ENCODE measurements around the gene RANBP9. TPM values are rescaled to one million over a fixed set of nuclear protein-coding genes. Genes with fewer than 3 reads are reported as not detected.

Gene RANBP9
- total RNA-seq, 1 donor from 2014 or later = 13.5 TPM

DNA sequence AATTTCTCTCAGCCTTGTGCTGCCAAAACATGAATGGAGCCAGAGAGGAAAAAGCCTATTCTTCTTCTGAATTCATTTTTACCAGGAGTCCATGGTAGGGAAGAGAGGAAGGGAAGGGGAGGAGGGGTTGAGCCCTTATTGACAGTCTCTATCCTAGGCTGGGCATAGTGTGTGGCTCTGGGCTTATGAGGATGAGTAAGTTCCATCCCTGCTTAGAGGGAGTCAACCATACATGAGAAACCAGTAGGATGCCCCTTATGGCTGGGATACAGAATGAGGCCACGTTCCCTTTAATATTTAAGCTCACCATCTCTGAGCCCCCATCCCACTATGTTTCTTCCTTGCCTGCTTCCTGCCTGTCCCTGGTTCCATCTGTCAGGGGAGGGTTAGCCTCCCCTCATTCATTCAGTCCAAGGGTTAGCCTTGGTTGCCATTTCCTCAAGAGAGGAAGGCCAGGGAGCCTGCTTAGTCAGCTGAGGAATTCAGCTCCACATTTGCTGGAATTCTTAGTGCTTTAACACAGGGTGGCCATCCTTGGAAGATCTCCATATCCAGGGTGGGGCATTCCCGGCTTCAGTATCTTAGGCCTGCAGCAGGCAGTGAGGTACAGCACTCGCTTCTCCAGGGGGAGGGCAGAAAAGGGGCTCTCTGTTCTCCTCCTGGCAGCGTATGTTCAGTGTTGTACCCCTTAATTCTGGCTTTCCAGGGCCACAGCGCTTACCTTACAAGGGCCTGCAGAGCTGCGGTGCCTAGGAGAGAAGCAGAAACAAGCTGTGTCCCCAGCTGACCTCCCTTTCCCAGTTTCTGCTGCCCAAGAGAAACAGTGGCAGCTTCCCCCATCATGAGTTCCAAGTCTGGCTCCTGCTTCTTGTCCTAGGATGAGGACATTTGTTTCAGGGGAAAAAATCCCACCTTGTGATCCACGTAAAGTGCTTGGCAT, 124.8 kb downstream of the RANBP9 start:
- no peak for DNase-seq (ENCODE audit: low read depth)
- TF ChIP-seq, protein P1, sequence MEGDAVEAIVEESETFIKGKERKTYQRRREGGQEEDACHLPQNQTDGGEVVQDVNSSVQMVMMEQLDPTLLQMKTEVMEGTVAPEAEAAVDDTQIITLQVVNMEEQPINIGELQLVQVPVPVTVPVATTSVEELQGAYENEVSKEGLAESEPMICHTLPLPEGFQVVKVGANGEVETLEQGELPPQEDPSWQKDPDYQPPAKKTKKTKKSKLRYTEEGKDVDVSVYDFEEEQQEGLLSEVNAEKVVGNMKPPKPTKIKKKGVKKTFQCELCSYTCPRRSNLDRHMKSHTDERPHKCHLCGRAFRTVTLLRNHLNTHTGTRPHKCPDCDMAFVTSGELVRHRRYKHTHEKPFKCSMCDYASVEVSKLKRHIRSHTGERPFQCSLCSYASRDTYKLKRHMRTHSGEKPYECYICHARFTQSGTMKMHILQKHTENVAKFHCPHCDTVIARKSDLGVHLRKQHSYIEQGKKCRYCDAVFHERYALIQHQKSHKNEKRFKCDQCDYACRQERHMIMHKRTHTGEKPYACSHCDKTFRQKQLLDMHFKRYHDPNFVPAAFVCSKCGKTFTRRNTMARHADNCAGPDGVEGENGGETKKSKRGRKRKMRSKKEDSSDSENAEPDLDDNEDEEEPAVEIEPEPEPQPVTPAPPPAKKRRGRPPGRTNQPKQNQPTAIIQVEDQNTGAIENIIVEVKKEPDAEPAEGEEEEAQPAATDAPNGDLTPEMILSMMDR (conservative IDR thresholded peaks at IDR 0.05; ENCODE audit: low read depth, low read length) = no peak
- H3K4me3 ChIP-seq (ENCODE audit: low read depth, low read length) = no peak overlapping the region

DNA sequence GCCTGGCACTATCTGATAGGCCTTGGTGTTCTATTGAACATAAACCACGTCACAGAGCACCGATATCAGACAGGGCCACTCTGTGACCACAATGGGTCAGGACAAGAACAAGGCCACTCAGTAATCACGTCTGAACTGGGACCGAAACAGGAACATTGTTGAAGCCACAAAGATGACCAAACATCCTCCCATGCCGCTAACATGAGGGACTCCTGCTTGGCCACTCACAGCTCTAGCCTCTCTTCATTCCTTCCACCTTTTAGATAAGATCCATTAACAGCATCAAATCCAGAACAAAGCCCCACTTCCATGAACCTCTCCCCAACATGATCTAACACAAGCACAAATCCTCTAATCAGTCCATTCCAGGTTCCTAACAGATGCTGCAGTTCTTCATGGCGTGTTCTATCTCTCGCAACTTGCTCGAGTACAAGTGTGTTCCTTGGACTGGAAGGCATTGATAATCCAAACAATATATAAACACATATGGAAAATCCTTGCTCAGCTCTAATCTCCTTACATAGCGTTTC, 129.9 kb downstream of the RANBP9 start:
- TF ChIP-seq, protein P1 (conservative IDR thresholded peaks at IDR 0.05; ENCODE audit: low read depth, low read length) = no peak
- no peak for DNase-seq (ENCODE audit: low read depth)
- H3K4me3 ChIP-seq (ENCODE audit: low read depth, low read length) = no peak overlapping the region

DNA sequence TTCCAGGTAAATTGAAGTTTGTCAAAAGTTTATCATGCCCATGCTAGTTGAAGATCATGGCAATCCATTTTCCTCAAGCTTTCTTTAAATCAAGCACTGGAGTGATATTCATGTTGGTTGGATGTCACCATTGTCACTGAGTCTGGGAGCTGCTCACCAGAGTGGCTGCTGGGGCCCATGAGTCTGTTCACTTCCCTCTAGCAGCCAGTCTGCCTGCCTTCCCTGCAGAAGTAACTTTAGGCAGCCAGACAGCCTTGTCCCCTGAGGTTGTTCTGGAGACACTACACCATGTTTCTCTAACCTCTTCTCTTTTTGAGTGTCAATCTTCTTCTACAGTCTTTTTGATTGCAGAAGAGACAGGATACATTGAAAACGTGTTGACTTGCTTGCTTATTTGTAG, 131.7 kb downstream of the RANBP9 start:
- no peak for DNase-seq (ENCODE audit: low read depth)
- TF ChIP-seq, protein P1 (conservative IDR thresholded peaks at IDR 0.05; ENCODE audit: low read depth, low read length) = no peak
- no peak overlapping the region for H3K4me3 ChIP-seq (ENCODE audit: low read depth, low read length)

DNA sequence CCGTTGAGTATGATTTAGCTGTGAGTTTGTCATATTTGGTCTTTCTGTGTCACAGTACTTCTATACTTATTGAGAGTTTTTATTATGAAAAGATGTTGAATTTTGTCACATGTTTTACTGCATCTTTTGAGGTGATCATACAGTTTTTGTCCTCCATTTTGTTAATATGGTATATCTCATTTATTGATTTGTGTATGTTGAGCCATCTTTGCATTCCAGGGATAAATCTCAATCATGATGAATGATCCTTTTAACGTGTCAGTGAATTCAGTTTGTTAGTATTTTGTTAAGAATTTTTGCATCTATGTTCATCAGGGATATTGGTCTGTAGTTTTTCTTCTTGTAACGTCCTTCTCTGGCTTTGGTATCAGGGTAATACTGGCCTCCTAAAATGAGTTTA, 133.7 kb downstream of the RANBP9 start:
- TF ChIP-seq, protein P1 (conservative IDR thresholded peaks at IDR 0.05; ENCODE audit: low read depth, low read length) = no peak
- H3K4me3 ChIP-seq (ENCODE audit: low read depth, low read length) = no peak overlapping the region
- DNase-seq (ENCODE audit: low read depth) = no peak

DNA sequence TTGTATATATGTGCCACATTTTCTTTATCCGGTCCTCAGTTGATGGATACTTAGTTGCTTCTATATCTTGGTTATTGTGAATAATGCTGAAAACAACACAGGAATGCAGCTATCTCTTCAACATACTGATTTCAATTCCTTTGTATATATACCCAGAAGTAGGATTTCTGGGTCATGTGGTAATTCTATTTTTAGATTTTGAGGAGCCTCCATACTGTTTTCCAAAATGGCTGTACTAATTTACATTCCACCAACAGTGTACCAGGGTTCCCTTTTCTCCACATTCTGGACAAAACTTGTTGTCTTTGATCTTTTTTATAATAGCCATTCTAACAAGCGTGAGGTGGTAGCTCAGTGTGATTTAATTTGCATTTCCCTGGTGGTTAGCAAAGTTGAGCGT, 135.6 kb downstream of the RANBP9 start:
- TF ChIP-seq, protein P1 (conservative IDR thresholded peaks at IDR 0.05; ENCODE audit: low read depth, low read length) = no peak
- no peak overlapping the region for H3K4me3 ChIP-seq (ENCODE audit: low read depth, low read length)
- DNase-seq (ENCODE audit: low read depth) = no peak

DNA sequence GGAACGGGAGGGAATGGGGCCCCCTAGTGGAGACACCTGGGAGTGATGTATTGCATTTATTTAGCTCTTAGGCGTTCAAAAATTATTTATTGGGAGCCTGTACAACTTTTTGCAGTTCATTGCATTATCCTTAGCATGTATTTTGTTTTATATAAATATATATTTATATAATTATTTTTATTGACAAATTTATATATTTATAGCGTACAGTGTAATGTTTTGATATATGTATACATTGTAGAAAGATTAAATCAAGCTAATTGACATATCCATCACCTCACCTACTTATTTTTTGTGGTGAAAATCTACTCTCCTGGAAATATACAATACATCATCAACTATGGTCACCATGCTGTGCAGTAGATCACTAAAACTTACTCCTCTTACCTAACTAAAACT, 136.3 kb downstream of the RANBP9 start:
- TF ChIP-seq, protein P1 (conservative IDR thresholded peaks at IDR 0.05; ENCODE audit: low read depth, low read length) = peak; percentile 80
- H3K4me3 ChIP-seq (ENCODE audit: low read depth, low read length) = peak overlapping the region; percentile 80
- no peak for DNase-seq (ENCODE audit: low read depth)
